ENCODE measurements around the gene HMCES.

The HMCES gene, protein sequence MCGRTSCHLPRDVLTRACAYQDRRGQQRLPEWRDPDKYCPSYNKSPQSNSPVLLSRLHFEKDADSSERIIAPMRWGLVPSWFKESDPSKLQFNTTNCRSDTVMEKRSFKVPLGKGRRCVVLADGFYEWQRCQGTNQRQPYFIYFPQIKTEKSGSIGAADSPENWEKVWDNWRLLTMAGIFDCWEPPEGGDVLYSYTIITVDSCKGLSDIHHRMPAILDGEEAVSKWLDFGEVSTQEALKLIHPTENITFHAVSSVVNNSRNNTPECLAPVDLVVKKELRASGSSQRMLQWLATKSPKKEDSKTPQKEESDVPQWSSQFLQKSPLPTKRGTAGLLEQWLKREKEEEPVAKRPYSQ

DNA sequence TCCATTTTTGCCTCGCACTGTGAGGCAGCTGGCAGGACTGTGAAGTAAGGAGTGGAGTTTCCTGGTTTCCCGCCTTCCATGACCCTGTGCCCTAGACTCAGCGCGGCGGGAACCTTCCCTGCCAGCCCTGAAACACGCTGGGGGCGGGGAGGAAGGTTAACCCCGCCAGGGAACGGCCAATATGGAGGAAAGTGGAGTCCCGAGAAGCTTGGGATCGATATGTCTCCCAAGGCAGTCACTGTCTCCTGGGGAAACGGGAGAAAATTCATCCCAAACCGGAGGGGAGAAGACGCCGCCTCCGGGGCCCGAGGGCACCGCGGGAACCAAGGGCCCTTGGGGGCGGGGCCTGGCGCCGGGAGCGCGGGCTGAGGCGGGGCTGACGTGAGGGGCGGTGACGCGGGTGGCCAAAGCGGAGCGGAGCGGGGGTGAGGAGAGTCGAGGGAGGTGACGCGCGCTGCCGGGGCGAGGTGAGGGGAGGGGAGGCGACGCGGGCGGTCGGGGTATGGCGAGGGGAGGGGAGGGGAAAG lies at the start of gene HMCES:
Gene HMCES (plus strand): TSS at position 432 of the 527 bp plus-strand sequence. CDS start 863 bp downstream, outside the sequence.
- DNase-seq (ENCODE audit: low read depth in 2 of 2) = peak; percentile 86 to 91

DNA sequence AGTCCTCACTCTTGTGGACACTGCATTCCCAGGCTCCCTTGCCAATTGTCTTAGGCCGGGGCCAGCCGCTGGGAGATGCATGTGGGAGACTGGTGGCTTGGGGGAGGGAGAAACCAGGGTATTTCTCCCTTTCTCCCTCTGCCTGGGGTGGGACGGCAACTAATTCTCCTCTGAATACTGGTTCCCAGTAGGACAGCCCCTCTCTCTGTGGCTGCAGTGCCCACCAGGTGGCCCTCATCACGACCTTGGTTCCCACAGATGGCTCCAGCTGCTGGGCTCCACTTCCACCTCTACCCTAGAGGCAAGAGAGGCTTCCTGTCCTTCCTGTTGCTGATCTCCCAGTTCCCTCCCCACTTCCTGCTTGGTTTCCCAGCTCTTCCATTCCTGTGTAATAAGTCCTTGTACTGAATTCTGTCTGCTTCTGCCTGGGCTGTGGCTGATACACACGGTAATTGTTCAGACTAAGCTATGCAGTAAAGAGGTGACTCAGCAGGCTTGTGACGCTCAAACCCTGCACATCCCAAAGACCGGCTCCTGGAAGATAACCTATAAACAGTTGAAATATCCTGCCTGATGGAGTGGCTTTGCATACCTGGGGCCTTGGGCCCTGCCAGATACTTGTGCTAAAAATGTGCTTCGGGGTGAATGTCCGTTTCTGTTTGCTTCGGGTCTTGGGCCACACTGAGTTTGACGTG lies 49.6 kb upstream of the HMCES start:
- no peak for DNase-seq (ENCODE audit: low read depth in 2 of 2)

DNA sequence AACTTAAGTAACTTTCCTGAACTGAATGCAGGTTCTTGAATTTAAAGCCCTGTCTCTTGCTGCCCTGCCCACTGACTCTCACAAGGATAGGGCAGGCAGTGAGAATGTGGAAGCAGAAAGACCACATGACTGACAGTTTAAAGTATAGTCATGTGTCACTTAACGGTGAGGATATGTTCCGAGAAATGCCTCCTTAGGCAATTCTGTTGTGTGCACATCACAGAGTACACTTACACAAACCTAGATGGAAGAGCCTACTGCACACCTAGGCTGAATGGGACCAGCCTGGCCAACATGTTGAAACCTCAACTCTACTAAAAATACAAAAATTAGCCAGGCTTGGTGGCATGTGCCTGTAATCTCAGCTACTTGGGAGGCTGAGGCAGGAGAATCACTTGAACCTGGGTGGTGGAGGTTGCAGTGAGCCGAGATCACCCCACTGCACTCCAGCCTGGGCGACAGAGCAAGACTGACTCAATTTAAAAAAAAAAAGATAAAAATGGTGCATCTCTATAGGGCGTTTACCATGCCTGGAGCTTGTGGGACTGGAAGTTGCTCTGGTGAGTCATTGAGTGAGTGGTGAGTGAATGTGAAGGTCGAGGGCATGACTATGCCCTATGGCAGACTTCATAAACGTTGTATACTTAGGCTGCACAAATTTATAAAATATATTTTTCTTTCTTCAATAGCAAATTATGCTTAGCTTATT lies 48.2 kb upstream of the HMCES start:
- DNase-seq (ENCODE audit: low read depth in 2 of 2) = peak in 1 of 2 donors; percentile 39

DNA sequence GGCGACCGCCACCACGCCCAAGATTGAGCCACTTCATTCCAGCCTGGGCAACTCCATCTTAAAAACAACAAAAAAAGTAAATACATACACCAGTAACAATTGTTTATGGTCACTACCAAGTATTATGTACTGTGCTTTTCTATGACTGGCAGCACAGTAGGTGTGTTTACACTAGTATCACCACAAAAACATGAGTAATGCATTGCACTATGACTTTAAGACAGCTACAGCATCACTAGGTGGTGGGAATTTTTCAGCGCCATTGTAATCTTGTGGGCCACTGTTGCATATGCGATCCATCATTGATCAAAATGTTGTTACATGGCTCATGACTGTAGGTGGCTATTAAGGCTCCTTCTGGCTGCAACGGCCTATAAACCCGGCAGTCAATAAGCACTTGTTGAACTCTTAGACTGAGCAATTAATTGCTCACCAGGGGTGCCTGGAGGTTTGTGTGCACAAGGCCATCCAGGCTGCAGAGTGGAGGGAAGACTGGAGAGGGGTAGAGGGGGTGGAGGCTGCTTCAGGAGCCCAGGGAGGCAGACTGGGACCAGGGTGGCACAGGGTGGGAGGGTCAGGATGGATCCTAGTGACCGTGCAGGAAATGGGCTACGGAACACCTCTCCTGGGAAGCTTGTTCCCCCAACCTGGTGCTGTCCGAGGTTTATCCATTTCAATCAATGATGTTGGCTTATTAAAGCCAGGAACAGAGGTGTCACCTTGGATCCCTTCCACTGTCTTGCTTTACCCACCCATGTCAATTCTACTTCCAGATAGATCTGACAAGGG lies 47.1 kb upstream of the HMCES start:
- no peak for DNase-seq (ENCODE audit: low read depth in 2 of 2)

DNA sequence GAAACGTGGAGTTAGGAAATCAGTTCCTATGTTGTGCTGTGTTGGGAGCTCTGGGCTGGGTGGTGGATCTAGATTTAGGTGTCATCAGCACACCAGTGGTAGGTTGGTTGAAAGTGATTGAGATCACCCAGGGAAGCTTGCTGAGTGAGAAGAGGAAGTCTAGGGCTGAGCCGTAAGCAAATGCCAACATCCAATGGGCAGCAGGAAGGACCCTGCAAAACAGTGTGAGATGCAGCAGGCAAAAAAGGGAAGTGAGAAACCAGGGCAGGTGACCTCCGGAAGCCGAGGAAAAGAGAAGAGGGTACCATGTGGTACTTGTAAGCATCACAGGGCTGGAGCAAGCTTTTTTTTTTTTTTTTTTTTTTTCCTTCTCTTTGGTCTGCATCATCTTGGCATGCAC lies 45.1 kb upstream of the HMCES start:
- no peak for DNase-seq (ENCODE audit: low read depth in 2 of 2)

DNA sequence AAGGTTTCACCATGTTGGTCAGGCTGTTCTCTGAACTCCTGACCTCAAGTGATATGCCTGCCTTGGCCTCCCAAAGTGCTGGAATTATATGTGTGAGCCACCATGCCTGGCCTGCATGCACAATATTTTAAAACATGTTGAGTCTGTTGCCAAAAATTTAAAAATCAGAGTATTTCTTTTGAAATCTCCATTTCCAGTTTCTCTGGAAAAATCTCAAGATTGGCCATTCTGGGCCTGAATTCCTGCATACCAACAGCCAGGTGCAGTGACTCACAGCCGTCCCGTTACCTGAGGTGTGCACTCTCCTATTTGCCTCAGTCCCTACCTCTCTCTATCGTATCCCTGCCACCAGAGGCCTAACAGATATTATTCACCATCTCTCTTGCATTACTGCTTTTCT lies 44.2 kb upstream of the HMCES start:
- no peak for DNase-seq (ENCODE audit: low read depth in 2 of 2)

DNA sequence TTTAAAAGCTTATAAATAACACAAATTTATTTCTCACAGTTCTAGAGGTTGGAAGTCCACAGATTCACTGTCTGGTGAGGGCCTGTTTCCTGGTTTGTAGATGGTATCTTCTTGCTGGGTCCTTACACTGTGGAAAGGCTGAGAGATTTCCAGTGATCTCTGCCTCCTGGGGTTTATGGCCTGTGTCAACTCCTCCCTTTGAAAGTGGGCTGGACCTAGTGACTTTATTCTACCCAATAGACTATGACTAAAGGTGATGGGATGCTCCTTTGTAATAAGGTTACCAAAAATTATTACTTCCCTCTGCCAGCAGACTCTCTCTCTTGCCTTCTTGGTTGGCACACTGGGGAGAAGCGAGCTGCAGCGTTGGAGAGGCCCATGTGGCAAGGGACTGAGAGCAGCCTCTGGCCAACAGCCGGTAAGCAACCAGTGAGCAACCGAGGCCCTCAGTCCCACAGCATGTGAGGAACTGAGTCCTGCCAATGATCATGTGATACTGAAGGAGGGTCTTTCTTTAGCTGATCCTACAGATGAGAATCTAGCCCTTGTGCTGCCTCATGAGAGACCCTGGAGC lies 43.2 kb upstream of the HMCES start:
- DNase-seq (ENCODE audit: low read depth in 2 of 2) = no peak

DNA sequence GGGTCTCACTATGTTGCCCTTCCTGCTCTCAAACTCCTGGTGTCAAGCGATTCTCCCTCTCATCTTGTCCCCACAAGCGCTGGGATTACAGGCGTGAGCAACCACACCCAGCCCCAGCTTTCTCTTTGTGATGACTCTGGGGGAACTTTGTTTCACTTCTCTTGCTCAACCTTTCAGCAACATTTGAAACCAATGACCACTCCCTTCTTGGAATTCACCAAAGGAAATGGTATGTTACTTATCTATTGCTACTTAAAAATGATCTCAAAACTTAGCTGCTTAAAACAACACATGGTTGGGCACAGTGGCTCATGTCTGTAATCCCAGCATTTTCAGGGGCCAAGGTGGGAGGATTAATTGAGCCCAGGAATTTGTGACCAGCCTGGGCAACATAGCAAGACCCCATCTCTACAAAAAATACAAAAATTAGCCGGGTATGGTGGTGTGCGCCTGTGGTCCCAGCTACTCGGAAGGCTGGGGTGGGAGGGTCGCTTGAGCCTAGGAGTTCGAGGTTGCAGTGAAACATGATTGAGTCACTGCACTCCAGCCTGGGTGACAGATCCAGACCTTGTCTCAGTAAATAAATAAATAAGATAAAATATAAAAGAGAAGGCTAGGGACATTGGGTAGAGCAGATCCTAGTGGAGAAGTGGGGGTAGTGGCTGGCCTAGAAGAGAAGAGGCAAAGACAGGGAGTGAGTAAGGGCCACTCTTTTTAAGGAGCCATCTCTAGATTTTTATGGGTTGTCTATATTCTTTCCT lies 39.5 kb upstream of the HMCES start:
- no peak for DNase-seq (ENCODE audit: low read depth in 2 of 2)

DNA sequence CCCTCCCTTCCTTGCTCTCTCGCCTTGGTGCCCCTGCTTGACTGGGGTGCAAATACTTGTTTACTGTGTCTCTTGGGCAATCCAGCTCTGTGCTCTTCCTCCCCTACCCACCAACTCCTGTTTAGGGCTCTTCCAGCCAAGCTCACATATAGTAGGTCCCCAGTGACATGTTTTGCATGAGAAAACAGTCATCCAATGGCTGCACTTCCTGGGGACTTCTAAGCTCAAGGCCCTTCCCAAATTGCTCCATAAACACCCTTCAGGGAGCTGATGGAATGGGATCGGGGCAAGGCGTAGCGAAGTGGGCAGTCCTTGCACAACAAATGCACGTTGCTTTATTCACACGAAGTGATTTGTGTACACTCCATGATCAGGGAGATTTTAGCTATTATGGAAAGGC lies 38.7 kb upstream of the HMCES start:
- no peak for DNase-seq (ENCODE audit: low read depth in 2 of 2)

DNA sequence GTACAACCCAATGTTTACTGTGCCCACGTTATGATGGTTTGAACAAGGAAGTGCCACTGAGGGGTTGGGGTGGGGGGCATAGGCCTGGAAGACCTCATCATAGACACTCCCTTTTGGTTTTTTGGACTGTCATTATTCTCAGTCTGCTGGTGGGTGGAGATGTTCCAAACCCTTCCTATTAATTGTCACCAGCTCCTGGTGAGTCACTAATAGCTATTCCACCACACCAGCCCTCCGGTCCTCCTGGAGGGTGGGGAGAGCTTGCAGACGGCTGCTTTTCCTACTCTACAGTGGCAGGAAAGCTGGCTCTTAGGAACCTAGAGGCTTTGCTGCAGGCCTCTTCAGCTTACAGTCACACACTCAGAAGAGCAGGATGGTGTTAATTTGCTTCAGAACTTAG lies 38.2 kb upstream of the HMCES start:
- no peak for DNase-seq (ENCODE audit: low read depth in 2 of 2)

DNA sequence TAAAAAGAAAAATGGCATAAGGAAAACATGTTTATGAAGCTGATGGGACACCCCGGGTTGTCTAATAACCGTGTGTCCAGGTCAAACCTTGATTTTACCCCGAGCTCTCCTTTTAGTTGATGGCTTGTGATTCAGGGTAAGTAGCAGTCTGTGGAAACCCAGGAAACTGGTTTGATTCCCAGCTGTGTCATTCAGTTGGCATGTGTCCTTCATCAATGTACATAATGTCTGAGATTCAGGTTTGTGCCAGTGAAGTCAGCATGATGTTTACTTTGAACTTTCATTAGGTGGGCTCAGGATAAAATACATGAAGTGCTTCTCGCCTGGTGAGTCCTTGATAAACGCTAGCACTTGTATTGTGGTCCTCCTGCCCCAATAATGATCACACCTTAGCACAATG lies 33.5 kb upstream of the HMCES start:
- DNase-seq (ENCODE audit: low read depth in 2 of 2) = no peak

DNA sequence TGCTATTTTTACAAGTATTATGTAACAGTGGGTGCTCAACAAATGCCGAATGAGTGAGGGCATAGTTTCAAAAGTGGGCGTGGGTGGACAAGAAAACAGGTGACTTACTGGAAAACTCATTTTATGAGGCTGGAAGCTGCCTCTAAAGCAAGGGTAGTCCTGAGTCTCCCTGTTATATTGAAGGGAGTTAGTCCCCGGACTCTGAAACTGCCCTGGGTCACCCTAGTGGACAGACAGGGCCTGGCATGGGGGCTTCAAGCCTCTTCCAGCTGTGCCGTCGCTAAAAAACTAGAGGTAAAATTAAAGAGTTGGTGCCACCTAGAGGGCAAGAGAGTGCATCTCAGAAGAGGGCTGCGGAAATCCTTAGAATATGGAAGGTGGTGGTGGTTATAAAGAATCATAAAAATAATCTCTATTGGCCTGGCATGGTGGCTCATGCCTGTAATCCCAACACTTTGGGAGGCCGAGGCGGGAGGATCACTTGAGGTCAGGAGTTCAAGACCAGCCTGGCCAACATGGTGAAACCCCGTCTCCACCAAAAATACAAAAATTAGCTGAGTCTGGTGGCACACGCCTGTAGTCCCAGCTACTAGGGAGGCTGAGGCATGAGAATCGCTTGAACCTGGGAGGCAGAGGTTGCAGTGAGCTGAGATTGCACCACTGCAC lies 32.9 kb upstream of the HMCES start:
- DNase-seq (ENCODE audit: low read depth in 2 of 2) = peak; percentile 50 to 56

DNA sequence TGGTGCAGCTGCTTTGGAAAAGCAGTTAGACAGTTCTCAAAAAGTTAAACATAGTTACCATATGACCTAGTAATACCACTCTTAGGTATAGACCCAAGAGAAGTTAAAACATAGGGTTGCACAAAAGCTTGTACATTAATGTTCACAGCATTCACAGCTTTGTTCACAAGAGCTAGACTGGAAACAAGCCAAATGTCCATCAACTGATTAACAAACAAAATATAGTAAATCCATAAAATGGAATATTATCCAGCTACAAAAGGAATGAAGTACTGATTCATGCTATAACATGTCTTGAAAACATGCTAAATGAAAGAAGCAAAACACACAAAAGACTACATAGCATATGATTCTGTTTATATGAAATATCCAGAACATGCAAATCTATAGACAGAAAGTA lies 32.0 kb upstream of the HMCES start:
- DNase-seq (ENCODE audit: low read depth in 2 of 2) = no peak

DNA sequence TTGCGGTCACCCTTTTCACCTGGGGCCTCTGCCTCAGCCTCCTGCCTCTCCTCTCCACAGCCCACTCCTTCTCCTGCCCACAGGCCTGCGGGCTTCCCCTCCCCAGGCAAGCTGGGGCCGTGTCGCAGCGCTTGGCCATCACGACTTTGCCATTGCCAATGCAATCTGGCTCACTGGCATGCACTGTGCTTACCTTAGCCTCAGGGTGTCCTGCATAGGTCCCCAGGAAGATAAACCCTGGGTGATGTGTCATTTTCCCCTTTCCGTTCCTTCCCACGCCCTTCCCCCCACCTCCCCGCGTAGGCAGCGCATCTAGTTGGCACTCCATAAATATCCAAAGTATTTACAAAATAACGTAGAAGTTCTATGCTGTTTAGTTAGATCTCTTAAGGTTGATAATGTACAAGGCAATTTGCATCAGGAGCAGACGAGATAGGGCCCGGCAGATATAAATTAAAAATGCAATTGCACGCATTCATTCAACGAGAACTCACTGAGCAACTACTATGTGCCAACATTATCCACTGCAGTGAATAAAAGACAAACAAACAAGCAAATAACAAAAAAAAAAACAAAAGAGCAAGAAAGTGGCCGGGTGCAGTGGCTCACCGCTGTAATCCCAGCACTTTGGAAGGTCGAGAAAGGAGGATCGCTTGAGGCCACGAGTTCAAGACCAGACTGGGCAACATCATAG lies 30.2 kb upstream of the HMCES start:
- DNase-seq (ENCODE audit: low read depth in 2 of 2) = no peak

DNA sequence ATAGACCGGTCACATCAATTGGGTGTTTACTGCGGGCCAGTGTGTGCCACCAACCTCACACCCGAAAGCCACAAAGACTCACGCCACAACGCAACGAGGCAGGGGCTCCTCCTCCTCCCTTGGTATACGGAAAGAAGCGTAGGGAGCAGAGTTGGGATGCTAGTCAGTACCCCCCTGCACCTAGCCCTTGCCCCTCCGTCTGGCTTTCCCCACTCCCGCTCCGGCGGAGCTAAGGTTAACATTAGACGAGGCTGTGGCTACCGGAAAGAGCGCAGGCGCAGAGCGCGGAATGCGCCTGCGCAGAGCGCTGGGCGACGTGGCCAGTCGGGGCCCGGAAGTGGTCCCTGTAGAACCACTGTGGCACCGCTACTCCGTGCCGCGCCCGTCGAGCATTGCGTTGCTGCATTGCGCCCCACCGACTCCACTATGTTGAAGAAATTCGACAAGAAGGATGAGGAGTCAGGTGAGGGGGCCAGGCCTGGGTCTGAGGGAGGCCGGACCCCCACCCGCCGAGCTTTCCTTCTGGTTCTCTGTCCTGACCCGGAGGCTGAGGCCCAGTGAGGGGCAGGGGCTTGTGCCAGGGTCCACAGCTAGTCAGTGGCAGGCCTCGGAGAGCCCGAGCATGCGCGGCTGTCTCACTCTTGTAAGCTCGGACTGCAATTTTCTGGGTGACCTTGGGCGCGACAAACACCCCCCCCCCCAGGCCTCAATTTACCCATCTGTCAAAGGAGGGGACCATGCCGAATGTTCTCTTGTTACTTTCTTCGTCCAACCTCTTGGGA lies 29.2 kb upstream of the HMCES start, which contains the start of gene COPG1:
Gene COPG1 (plus strand): TSS at position 323 of the 782 bp plus-strand sequence. CDS start 104 bp downstream, at position 427.
- DNase-seq (ENCODE audit: low read depth in 2 of 2) = peak; percentile 75

DNA sequence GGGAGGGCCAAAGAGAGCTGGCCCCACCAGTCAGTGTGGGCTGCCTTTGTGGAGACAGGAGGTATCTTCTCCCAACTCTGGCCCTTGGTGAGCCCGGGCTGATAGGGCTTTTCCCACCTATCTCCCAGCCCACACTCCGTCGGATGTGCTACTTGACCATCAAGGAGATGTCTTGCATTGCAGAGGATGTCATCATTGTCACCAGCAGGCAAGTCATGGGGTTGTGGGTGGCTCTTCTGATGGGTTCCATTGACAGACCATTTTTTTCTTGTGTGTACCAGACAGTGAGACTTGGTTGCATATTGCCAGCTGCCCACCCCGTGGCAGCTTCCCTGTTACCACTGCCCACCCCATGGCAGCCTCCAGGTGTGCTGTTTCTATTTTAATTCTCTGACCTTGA lies 25.9 kb upstream of the HMCES start:
- DNase-seq (ENCODE audit: low read depth in 2 of 2) = no peak

DNA sequence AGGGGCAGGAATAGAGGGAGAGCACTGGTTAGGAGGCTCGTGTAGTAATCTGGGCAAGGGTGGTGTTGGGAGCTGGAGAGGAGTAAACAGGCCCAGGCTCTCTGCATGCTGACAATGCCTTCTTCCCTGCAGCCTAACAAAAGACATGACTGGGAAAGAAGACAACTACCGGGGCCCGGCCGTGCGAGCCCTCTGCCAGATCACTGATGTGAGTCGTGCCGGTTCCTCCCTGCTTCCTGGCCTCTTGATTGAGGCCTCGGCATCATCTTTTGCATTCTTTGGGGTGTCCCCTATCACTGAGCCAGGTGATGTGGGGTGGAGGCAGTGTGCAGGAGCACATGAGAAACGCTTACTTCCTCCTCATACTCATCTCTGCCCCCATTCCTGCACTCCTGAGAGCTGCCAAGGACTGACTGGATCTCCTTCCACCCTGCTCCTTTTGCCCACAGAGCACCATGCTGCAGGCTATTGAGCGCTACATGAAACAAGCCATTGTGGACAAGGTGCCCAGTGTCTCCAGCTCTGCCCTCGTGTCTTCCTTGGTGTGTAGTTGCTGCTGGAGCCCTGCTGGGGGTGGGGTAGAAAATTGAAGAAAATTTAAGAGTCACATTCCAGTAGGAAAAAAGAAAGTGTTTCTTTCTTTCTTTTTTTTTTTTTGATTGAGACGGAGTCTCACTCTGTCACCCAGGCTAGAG lies 24.0 kb upstream of the HMCES start:
- DNase-seq (ENCODE audit: low read depth in 2 of 2) = no peak

DNA sequence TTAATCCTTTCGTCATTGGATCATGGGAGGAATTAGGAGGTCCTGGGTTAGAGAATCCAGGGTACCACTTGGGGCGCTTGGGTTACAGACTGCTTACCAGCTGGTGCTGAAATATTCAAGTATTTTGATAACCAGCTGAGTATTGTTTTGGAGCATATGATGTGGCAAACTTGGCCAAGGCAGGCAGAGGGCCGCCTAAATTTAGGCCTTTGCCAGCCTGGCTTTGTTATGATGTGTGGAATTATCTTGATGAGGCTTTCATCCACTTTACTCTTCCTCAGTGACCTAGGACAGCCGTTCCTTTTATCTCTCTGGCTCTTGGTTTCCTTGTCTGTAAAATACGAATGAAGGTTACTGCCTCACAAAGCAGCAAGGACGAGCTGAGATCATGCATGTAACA lies 22.4 kb upstream of the HMCES start:
- DNase-seq (ENCODE audit: low read depth in 2 of 2) = no peak
